GM23248 (cell line): ENCODE measurements around the gene TSPAN9.

ENCODE experiments used
- EZH2 ChIP-seq: fragments of 200-600 bp; sonication (generic); IDR thresholded peaks from 2 replicates; pipeline ENCODE4 v1.6.1; 2018; ENCODE audit warnings: antibody characterized with exemption, mild to moderate bottlenecking; ENCODE audit not compliant: insufficient read depth, poor library complexity, severe bottlenecking
- EZH2phosphoT487 ChIP-seq: fragments of 200-600 bp; sonication (generic); IDR thresholded peaks from 2 replicates; pipeline ENCODE4 v1.6.1; 2018; ENCODE audit warnings: antibody characterized with exemption, moderate library complexity, mild to moderate bottlenecking, low read depth; ENCODE audit not compliant: insufficient read depth

DNA sequence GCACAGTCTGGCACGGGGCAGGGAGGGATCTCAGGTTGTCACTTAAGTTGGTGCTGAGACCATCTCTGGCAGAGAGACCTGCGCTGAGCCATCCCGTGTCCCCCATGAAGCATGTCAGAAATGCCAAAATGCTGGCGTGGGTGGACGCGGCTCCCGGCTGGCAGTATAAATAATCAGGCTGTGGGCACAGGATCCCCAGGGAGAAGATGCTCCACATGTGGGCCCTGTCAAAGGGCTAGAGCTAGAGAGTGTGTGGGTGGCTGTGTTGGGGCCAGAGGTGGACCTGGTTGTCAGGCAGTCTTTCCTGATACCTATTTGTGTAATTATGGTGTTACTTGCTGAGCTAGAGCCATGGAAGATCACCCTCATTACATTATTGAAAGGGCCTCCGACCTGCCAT lies 189.5 kb downstream of the TSPAN9 start:
- no peak for TF ChIP-seq EZH2
- no peak for TF ChIP-seq EZH2phosphoT487
